Stimulated activated CD8-positive, alpha-beta memory T cell treated with anti-CD3 and anti-CD28 coated beads, Interleukin-7, amount 100 ng/mL, for 1 hour (primary cell): Measurements from ENCODE around the gene RHCE.
"Not testable (repeated sequence)": the region's sequence is repeated elsewhere in the genome, so short reads cannot be mapped to it uniquely, and the experiment has no call there.

Experiments
- DNase-seq, 2 donors: peaks; one replicate each; pipeline ENCODE4 v3.0.0-alpha.2; 2020; ENCODE audit warnings: low read depth in 2 of 2

RHCE gene

GRCh38 chr1:25432749-25433388 lies 12.2 kb upstream of the RHCE start:
- DNase-seq = no peak

GRCh38 chr1:25431955-25432719 lies 11.5 kb upstream of the RHCE start:
- no peak for DNase-seq

GRCh38 chr1:25430967-25431881 lies 10.6 kb upstream of the RHCE start:
- DNase-seq = no peak

GRCh38 chr1:25430073-25430966 lies 9.7 kb upstream of the RHCE start, which contains the start of gene MACO1:
TSS of gene MACO1 (plus strand) at chr1:25430897. CDS start at chr1:25431099, 202 bp downstream.
- DNase-seq = peak; percentile 91 to 93

GRCh38 chr1:25428475-25429166 lies 8.0 kb upstream of the RHCE start:
- no peak for DNase-seq

GRCh38 chr1:25427696-25428095 lies 7.1 kb upstream of the RHCE start:
- no peak for DNase-seq

- DNase-seq = no peak
Observed at GRCh38 chr1:25425098-25426085, 4.8 kb upstream of the RHCE start.

GRCh38 chr1:25423206-25423605 lies 2.6 kb upstream of the RHCE start:
- not testable (repeated sequence) for DNase-seq

- not testable (repeated sequence) for DNase-seq
Observed at GRCh38 chr1:25419339-25419738, 1.3 kb downstream of the RHCE start.

- DNase-seq = not testable (repeated sequence)
Observed at GRCh38 chr1:25417280-25417679, 3.3 kb downstream of the RHCE start.

- not testable (repeated sequence) for DNase-seq
Observed at GRCh38 chr1:25414578-25414977, 6.0 kb downstream of the RHCE start.

GRCh38 chr1:25414157-25414556 lies 6.5 kb downstream of the RHCE start:
- DNase-seq = not testable (repeated sequence)

- not testable (repeated sequence) for DNase-seq
Observed at GRCh38 chr1:25412872-25413623, 7.6 kb downstream of the RHCE start.

GRCh38 chr1:25409641-25410427 lies 10.8 kb downstream of the RHCE start:
- not testable (repeated sequence) for DNase-seq

GRCh38 chr1:25405731-25406305 lies 14.8 kb downstream of the RHCE start:
- DNase-seq = not testable (repeated sequence)

- DNase-seq = not testable (repeated sequence)
Observed at GRCh38 chr1:25402947-25403803, 17.4 kb downstream of the RHCE start.
